ENCODE data around the gene TMEM190.
A peak's percentile ranks its signal among the peaks of the same experiment; 100 is the strongest.
"Not testable (repeated sequence)": the region's sequence is repeated elsewhere in the genome, so short reads cannot be mapped to it uniquely, and the experiment has no call there.

The TMEM190 gene

GRCh38 chr19:55376241-55376933 is at the start of gene TMEM190:
TMEM190 (plus strand) TSS chr19:55376826; CDS start chr19:55376854, 28 bp downstream.
- no peak for DNase-seq

GRCh38 chr19:55328774-55329318 is 47.8 kb upstream of the TMEM190 start:
- not testable (repeated sequence) for DNase-seq

- DNase-seq: not testable (repeated sequence)
These were observed 46.8 kb upstream of the TMEM190 start for GRCh38 chr19:55329791-55330190.

- no peak for DNase-seq
These were observed 42.8 kb upstream of the TMEM190 start for GRCh38 chr19:55333870-55334269.

- DNase-seq: no peak
These were observed 40.5 kb upstream of the TMEM190 start for GRCh38 chr19:55336101-55336500.

GRCh38 chr19:55339105-55339888 is 37.3 kb upstream of the TMEM190 start, which contains the start of gene KMT5C:
KMT5C (plus strand) TSS chr19:55339876; CDS start chr19:55341937, 2,061 bp downstream.
- peak; percentile 99 for DNase-seq

GRCh38 chr19:55339889-55340783 is 36.5 kb upstream of the TMEM190 start:
- no peak for DNase-seq

GRCh38 chr19:55340784-55341147 is 35.9 kb upstream of the TMEM190 start:
- peak; percentile 55 for DNase-seq

GRCh38 chr19:55341171-55341588 is 35.4 kb upstream of the TMEM190 start:
- DNase-seq: no peak

GRCh38 chr19:55341595-55342531 is 34.8 kb upstream of the TMEM190 start:
- no peak for DNase-seq

GRCh38 chr19:55344444-55344843 is 32.2 kb upstream of the TMEM190 start:
- DNase-seq: peak; percentile 44

GRCh38 chr19:55345101-55345817 is 31.4 kb upstream of the TMEM190 start:
- no peak for DNase-seq

- DNase-seq: no peak
These were observed 30.6 kb upstream of the TMEM190 start for GRCh38 chr19:55345818-55346724.

- no peak for DNase-seq
These were observed 29.7 kb upstream of the TMEM190 start for GRCh38 chr19:55346725-55347441.

- no peak for DNase-seq
These were observed 29.1 kb upstream of the TMEM190 start for GRCh38 chr19:55347442-55348009.

GRCh38 chr19:55348317-55349034 is 28.1 kb upstream of the TMEM190 start:
- no peak for DNase-seq

GRCh38 chr19:55350620-55351315 is 25.9 kb upstream of the TMEM190 start:
- no peak for DNase-seq

Data from NCI-H1092 treated with DMSO at 0.1 percent for 48 hours (cell line).